DMS 273 treated with DMSO at 0.1 percent for 48 hours (cell line): ENCODE measurements around the gene LENEP.

Source experiments
- DNase-seq: peaks from one replicate; lab custom pipeline; 2025; lab: John Stamatoyannopoulos, UW

LENEP gene

DNA sequence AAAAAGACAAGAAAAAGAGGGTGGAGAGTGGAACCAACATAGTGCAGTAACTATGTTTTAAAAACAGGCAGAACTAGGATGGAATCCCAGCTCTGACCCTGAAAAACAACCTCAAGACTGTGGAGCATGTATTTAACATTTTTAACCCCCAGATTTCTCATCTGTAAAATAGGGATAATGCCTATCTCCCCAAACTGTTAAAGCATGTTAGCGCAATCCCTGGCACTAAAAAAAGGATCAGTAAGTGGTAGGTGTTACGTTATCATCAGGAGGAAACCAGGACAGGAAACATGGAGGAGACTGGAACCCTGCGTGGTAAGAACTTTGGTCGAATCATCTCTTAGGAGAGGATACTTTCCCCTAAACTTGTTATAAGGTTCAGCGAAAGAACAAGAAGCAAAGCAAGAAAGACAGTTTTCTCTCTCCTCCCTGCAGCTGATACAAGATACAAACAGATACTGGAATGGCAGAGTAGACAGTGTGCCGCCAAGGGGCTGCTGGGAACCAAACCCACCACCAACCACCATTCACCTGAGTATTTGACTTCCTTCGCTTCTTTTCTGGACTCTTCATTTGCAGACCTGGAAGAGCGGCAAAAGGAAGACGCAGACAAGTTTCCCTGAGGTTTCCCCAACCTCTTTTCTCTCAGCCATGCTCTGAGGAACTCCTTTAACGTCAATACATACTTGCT is 32.8 kb upstream of the LENEP start:
- DNase-seq: no peak

- peak; percentile 44 for DNase-seq
Measured at GRCh38 chr1:154961207-154962155, 31.9 kb upstream of the LENEP start, which contains the start of gene PYGO2. TSS of gene PYGO2 (minus strand) at chr1:154961782. CDS start at chr1:154961576, 206 bp downstream.

GRCh38 chr1:154962156-154962749 is 31.1 kb upstream of the LENEP start:
- DNase-seq: no peak

DNA sequence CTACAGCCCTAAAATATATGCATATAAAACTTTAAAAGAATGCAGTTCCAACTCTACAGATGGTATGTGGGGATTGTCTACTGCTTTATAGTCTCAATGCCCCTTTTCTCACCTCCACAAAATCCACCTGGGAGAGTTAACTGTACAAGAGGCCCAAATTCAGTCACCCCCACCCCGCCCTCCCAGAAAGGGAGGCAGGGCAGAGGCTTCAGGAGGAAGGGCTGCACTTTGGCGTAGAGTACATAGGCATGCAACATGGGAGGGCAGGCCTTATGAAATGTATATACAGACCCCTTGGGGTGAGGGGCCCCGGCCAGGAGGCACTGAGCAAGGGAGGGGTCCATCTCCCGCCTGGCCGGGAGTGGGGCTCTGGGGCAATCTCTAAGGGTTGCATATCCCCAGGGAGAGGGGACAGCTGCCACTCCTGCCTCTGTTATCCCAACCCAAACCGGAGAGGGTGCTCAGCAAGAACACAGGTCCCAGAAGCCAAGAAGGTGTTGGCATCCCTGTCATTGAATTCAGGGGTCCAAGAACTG is 30.5 kb upstream of the LENEP start:
- no peak for DNase-seq

DNA sequence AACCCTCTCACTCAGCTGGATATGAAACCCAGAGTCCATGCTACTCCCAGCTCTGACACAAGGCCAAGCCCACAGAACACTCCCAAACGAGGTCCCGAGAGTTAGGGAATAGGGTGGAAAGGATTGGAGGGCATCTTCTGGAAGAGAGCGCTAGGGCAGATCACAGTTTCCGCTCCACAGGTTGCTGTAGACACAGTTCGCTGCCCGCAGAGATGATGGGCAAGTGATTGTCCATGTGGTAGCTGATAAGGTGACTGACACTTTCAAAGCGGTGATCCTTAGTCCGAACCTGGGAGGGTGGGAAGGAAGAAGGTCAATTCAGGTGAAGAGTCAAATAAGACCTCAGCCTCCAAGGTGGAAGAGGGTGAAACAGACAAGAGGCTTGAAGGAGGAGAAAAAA is 29.7 kb upstream of the LENEP start:
- no peak for DNase-seq

DNA sequence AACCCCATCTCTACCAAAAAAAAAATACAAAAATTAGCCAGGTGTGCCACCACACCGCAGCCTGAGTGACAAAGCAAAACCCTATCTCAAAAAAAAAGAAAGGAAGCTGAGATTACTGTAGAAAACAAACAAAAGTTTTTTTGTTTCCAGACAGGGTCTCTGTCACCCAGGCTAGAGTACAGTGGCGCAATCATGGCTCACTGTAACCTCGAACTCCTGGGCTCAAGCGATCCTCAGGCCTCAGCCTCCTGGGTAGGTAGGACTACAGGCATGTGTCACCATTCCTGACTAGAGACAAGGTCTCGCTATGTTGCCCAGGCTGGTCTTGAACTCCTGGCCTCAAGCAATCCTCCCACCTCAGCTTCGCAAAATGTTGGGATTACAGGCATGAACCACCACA is 29.0 kb upstream of the LENEP start:
- DNase-seq: no peak

DNA sequence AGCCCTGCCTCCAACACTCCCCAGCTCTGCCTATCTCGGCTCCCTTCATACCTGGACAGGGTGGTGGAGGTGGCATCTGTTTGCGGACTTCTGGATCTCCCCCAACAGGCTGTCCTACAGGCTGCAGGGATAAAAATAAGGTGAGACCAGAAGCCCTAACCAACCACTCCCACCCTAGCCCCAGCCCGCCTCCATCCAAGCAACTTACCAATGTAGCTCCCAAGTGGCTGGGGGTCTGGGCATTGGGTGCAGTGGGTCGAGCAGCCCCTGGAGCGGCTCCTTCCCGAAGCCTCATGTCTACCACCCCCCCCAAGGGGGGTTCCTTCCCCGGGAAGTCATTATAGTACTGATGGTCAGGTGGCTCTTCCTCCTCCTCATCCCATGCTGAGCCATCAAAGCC is 27.3 kb upstream of the LENEP start:
- DNase-seq: no peak

GRCh38 chr1:154967331-154967950 is 25.9 kb upstream of the LENEP start:
- DNase-seq: no peak

DNA sequence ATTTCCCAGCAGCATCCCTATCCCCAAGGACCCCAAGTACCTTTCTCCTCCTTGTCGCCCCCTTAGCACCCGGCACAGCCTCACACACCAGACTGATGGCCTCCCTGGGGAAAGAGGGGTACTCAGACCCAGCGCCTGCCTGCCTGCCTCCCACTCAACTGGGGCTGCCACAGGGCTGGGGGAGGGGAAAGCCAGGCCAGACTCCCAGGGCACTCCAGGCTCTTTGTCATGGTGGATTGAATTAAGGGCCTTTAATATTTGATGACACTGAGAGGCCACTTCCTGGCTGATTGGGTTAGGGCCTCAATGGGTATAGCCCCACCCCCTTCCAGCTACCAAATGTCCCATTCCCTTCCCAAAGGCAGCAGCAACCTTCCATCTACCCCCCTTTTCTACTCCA is 24.7 kb upstream of the LENEP start:
- no peak for DNase-seq

DNA sequence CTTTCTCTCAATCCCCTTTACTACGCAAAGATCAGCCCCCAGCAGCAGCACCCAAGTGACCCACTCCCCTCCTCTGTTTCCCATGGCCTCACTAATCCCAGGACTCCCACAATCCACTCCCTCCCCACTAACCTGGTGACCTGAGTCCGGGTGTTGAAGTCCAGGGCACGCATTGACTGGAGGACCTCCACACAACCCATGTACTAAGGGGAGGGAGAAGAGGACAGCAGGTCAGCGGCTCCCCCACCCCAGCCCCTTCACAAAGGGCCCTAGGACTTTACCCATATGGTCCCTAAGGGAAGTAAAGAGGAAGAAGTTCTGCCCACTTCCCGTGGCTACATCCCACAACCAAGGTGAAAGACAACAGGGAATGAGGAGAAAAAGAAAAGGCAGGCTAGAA is 24.1 kb upstream of the LENEP start:
- DNase-seq: no peak

GRCh38 chr1:154969860-154970452 is 23.4 kb upstream of the LENEP start:
- no peak for DNase-seq

DNA sequence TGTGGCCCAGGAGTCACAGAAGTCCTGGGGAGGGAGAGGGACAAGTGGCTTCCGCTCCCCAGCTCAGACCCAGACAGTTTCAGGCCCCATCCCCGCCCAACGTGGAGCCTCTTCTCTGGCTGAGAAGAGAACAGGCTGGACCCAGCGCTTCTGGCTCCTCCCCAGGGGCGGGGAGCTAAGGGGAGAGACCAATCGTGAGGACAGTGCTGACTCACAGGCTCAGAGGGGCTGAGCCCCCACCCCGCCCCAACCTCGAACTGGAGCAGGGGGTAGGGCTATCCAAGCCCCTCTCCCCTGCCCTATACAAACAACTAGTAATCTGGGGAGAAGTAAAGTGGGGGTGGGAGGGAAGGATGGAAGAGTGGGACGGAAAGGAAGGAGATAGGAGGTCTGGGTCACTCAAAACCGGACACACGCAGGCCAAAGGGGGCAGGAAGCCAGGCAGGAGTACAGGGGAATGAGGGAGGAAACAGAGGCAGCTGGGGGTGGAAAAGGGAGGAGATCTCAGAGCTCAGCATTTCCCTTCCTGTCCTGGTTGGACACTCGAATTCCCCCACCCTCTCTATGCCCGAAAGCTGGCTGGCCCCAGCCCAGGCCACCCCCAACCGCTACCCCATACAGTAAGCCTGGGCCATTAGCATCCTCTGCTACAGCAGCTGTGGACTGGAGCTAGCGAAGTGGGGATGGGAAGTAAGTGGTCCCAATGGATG is 22.6 kb upstream of the LENEP start, which contains the start of gene SHC1:
SHC1 (minus strand) TSS at position 117 of the 710 bp plus-strand sequence. CDS start 221 bp downstream, outside the sequence.
- peak; percentile 23 for DNase-seq

DNA sequence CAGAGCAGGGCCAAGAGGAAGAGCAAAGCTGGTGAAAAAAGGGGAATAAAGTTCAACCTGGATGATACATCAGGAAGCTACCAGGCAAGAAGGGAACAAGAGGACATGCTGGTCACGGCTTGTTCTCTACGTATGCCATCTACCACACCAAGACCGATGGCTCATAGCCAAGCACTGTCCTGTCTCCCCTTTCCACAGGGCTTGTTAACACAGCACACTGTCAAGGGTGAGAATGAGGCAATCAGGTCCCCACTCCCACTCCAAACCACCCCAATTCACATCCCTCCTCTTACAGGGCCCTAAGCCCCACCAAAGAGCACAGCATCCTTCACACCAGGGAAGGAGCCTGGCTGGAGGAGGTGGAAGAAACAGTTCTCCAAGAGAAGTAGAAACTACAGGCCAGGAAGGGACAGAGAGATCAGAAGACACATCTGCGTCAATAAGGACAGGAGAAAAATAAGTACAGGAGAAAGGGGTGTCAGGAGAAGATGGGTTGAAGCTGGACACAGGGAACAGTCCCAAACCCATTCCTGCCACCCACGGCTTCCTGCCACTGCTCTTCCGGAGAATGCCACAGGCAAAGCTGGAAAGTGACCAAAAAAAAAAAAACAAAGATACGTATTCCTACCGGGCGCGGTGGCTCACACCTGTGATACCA is 21.9 kb upstream of the LENEP start:
- no peak for DNase-seq

GRCh38 chr1:154972213-154972516 is 21.2 kb upstream of the LENEP start:
- no peak for DNase-seq

GRCh38 chr1:154972517-154973343 is 20.7 kb upstream of the LENEP start:
- DNase-seq: no peak

DNA sequence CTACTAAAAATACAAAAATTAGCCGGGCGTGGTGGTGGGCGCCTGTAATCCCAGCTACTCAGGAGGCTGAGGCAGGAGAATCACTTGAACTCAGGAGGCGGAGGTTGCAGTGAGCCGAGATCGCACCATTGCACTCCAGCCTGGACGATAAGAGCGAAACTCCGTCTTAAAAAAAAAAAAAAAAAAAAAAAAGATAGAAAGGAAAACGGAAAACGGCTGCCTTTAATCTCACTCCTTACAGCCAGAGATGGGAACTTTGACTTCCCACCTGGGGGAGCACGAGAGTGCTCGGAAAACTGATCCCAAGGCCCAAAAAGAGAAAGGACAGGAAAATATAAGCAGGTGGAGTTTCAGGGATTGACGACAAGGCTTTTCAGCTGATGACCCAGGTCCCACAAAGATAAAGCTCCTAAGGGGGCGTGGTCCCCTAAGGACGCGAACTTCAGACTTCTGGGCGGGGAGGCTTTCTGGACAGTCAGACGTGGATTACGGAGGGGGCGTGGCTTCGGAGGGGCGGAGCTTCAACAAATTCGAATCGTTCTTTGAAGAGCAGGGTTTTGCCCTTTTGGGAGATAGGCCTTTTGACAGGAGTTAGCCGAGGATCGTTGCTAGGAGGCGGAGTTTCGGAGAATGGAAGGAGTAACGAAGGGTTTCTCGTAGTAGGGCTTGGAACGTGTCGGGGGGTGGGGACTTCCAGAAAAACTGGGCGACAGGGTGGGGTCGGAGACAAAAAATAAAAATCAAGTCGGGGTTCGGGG is 19.9 kb upstream of the LENEP start:
- DNase-seq: peak; percentile 84

DNA sequence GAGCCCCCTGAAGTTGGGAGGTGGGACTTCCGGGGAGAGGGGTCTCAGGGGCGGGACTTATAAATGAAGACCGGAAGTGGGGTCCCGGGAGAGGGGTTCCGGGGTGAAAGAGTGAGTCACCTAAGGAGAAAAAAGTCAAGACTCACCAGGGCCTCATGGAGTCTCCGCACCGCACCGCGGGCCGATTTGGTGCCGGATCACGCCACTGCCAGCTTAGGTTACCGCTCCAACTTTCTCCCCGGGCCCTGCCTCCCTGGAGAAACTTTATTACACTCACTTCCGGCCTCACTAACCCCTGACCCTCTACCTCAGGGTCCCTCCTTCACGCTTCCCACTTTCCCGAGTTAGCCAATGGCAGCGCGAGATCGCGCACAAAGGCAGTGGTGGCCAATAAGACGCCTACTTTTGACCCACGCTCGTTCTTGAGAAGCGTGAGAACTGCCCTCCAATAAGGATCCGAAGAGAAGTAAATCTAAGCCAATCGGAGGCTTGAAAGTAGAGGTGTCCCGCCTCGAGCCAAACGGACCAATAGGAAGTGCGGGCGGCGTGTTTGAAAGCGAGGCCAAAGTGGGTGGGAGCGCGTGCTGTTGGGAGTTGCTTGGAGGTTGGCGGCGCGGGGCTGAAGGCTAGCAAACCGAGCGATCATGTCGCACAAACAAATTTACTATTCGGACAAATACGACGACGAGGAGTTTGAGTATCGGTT is 19.1 kb upstream of the LENEP start, which contains the start of gene CKS1B:
CKS1B (plus strand) TSS at position 580 of the 706 bp plus-strand sequence; CDS start at position 645, 65 bp downstream.
- peak; percentile 100 for DNase-seq

DNA sequence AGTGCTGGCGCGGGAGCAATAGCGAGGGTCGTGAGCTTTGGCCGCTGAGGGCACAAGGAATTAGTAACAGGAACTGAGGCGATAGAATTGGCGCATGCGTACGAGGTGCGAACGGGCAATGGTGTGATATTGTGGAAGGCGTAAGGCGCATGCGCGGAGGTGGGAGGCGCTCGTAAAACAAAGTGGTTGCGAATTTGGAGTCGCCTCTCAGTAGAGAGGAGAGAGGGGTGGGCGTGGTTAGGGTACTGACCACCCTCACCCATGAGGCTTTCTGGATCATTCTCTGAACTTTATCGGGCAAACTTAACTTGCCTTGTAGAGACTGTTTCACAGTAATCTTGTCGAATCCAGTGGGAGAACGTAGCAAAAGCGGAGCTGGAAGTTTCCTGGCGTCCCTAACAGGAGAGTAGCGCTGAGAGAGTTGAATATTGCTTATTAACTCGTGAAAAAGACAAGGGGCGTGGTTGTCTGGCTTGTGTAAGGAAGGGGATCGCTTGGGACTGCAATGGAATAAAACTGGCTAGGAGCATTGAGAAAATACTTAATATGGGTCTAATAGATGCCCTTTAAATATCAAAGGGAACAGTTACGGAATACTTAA is 18.5 kb upstream of the LENEP start:
- peak; percentile 96 for DNase-seq
